ENCODE data around the gene RBM38. TPM values are rescaled to one million over a fixed set of nuclear protein-coding genes. Genes with fewer than 3 reads are reported as not detected.

The RBM38 gene
- total and polyA plus RNA-seq, 12 donors = 3.0 to 30.9 (median 14.1) TPM

DNA sequence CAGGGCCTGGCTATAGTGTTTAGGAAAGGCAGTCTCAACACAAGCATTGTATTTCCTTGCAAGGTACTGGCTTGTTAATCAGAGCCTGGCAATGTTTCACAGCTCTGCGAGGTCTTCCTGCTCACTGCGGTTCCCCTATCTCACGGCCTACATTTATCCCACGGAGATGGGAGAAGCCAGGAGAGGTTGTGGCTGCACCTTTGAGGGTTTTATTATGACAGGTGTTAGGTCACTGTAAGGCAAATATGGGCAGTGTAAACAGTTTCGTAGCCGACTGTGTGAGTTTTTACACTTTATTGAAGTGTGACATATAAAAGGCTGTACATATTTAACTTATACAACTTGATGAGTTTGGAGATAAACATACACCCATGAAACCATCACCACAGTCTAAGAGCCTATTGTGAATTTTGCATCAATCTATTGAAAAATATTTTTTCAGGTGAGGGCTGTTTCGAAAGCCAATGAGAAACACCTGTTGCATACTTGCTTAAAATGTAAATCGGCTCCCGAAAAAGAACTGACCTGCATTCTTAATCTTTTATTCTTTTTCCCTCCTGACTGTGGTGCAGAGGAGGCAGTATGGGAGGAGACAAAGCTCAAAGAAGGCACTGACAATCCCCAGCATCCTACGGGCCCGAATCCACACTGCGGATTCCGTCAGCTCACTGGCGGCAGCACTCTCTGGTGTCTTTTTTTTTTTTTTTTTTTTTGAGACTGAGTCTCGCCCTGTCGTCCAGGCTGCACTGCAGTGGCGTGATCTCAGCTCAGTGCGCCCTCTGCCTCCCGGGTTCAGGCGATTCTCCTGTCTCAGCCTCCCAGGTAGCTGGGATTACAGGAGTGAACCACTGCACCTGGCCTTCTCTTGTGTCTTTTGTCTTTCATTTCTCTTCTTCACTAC lies 7.5 kb upstream of the RBM38 start:
- intact Hi-C loops (cut with DNase I) = loop anchor here (5.0 to 10.0 kb wide), 2 partner anchors 114 to 211 kb away; no protein-coding TSS in a partner anchor
- Histone ChIP-seq H3K4me1 (replicated peaks in 1 of 2) (peaks cover 6 to 7% of the 10 kb centered on the region in 2 donors), H3K36me3 (replicated peaks in 1 of 2) (peaks cover 0 to 8% of the 10 kb centered on the region in 2 donors), H3K9me3 (replicated peaks in 1 of 3) (no peaks in the 10 kb centered on the region), H3K27ac (no peak overlapping the region), H3K27me3 (no peaks in the 10 kb centered on the region), H3K4me3 (no peak overlapping the region)
- TF ChIP-seq, protein P1, sequence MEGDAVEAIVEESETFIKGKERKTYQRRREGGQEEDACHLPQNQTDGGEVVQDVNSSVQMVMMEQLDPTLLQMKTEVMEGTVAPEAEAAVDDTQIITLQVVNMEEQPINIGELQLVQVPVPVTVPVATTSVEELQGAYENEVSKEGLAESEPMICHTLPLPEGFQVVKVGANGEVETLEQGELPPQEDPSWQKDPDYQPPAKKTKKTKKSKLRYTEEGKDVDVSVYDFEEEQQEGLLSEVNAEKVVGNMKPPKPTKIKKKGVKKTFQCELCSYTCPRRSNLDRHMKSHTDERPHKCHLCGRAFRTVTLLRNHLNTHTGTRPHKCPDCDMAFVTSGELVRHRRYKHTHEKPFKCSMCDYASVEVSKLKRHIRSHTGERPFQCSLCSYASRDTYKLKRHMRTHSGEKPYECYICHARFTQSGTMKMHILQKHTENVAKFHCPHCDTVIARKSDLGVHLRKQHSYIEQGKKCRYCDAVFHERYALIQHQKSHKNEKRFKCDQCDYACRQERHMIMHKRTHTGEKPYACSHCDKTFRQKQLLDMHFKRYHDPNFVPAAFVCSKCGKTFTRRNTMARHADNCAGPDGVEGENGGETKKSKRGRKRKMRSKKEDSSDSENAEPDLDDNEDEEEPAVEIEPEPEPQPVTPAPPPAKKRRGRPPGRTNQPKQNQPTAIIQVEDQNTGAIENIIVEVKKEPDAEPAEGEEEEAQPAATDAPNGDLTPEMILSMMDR (IDR thresholded peaks at IDR 0.05) = no peak
- no peak for TF ChIP-seq POLR2A (IDR thresholded peaks at IDR 0.05)
- peak in 1 of 7 donors; percentile 5 for DNase-seq
- WGBS, 4 donors = 91 to 93% (median 92%) methylated on average over 20 of the region's 20 CpGs

DNA sequence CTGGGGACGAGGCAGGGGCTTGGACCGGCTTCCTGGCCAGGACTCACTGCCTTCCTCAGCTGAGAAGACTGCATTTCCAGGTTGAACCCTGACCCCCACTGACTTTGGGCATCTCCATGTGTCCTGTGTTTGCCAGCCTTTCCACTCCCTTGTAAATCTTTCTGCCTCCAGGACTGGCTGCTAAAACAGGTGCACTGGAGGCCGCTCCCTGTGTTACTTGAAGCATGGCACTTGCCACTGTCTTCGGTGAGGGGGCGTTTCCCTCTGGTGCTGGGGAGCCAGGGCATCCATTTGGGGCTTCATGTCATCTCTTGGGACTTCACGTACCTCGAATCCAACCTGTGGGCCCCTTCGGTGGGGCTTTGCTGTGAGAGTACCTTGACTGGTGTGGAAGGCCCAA lies 6.7 kb upstream of the RBM38 start:
- H3K4me3 ChIP-seq = no peak overlapping the region
- intact Hi-C loops (cut with DNase I) = loop anchor here (5.0 to 10.0 kb wide), 2 partner anchors 113 to 210 kb away; no protein-coding TSS in a partner anchor
- peak in 1 of 7 donors; percentile 16 for DNase-seq
- peaks cover 6 to 10% of the 10 kb centered on the region in 2 donors for H3K4me1 ChIP-seq (replicated peaks in 1 of 2)
- peaks cover 0 to 5% of the 10 kb centered on the region in 2 donors for H3K36me3 ChIP-seq (replicated peaks in 1 of 2)
- H3K27me3 ChIP-seq = no peaks in the 10 kb centered on the region
- no peaks in the 10 kb centered on the region for H3K9me3 ChIP-seq (replicated peaks in 1 of 3)
- WGBS, 4 donors = 92 to 95% (median 94%) methylated on average over 7 to 8 of the region's 8 CpGs
- H3K27ac ChIP-seq = peak overlapping the region in 2 of 5 donors; percentile 16 to 44
- no peak for TF ChIP-seq POLR2A (IDR thresholded peaks at IDR 0.05)
- TF ChIP-seq, protein P1 (IDR thresholded peaks at IDR 0.05) = no peak

DNA sequence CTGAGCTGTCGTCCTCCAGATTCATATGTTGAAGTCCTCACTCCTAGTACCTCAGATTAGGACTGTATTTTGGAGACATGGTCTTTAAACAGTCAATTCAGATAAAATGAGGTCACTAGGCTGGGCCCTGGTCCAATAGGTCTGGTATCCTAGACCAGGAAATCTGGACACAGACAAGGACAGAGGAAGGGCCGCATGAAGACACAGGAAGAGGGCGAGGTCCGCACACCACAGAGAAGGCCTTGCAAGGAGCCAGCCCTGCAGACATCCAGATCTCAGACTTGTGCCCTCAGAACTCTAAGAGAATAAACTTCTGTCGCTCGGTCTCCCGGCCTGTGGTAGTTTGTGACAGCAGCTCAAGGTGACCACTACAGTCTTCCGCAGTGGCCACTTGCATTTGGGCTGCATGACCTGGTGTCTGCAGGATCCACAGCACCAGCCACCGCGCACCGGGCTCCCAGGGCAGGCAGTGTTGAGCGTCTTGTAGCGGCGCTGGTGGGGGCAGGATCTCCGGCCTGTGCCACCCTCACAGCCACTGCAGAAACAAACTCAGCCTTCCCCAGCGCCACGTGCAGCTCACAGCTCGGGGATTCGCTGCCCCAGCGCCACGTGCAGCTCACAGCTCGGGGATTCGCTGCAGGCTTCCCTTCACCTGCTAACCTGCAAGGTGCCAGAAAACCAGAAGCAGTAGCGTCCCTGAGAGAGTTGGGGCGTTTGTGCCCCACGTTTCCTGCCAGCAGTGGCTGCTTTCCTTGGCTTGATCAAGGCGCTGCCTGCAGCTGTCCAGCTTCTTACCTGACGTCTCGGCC lies 6.0 kb upstream of the RBM38 start:
- TF ChIP-seq, protein P1 (IDR thresholded peaks at IDR 0.05) = no peak
- TF ChIP-seq POLR2A (IDR thresholded peaks at IDR 0.05) = no peak

DNA sequence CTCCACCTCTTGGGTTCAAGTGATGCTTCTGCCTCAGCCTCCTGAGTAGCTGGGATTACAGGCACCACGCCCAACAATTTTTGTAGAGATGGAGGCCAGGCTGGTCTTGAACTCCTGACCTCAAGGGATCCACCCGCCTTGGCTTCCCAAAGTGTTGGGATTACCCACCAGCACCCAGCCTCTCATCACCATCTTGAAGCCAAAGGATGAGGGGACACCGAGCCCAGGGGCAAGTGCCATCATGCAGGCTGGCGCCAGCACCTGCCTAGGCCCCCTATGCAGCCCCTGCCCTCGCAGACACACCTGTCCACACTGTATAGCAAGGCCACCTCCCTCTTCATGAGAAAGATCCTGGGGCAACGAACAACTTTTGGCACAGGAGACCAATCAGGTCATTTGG lies 5.3 kb upstream of the RBM38 start:
- intact Hi-C loops (cut with DNase I) = loop anchor here in 1 of 2 donors (10.0 kb wide), 1 partner anchor 209 kb away; no protein-coding TSS in a partner anchor
- 94 to 100% (median 94%) methylated on average over 2 to 6 of the region's 6 CpGs for WGBS, 4 donors

More for the DNA sequence above, 6.0 kb upstream of the RBM38 start:
- DNase-seq = peak; percentile 31 to 80 (median 55)
- Histone ChIP-seq H3K36me3 (replicated peaks in 1 of 2) (no peaks in the 10 kb centered on the region), H3K4me1 (replicated peaks in 1 of 2) (peaks cover 6 to 15% of the 10 kb centered on the region in 2 donors), H3K27me3 (no peaks in the 10 kb centered on the region), H3K4me3 (no peak overlapping the region), H3K9me3 (replicated peaks in 1 of 3) (no peaks in the 10 kb centered on the region), H3K27ac (peak overlapping the region in 2 of 5 donors; percentile 16 to 44)
- intact Hi-C loops (cut with DNase I) = loop anchor here (5.0 to 10.0 kb wide), 2 partner anchors 112 to 210 kb away; no protein-coding TSS in a partner anchor
- 61 to 78% (median 72%) methylated on average over 15 to 29 of the region's 29 CpGs for WGBS, 4 donors

More for the DNA sequence above, 5.3 kb upstream of the RBM38 start:
- no peaks in the 10 kb centered on the region for H3K36me3 ChIP-seq (replicated peaks in 1 of 2)
- H3K4me1 ChIP-seq (replicated peaks in 1 of 2) = peaks cover 6 to 16% of the 10 kb centered on the region in 2 donors
- no peak overlapping the region for H3K27ac ChIP-seq
- H3K9me3 ChIP-seq (replicated peaks in 1 of 3) = no peaks in the 10 kb centered on the region
- H3K4me3 ChIP-seq = no peak overlapping the region
- no peaks in the 10 kb centered on the region for H3K27me3 ChIP-seq
- DNase-seq = peak in 1 of 7 donors; percentile 11
- TF ChIP-seq POLR2A (IDR thresholded peaks at IDR 0.05) = no peak
- TF ChIP-seq, protein P1 (IDR thresholded peaks at IDR 0.05) = no peak

All from adrenal gland (tissue), 12 donors.